Thoracic aorta (tissue), 2 donors: ENCODE data around the gene MCF2L2. TPM values are rescaled to one million over a fixed set of nuclear protein-coding genes. Genes with fewer than 3 reads are reported as not detected.

ENCODE experiments used
- ATAC-seq: fragments of 150-250 bp; one replicate; pipeline ENCODE4 v1.8.0; 2017; ENCODE audit warnings: low read depth; ENCODE audit not compliant: insufficient number of reproducible peaks, low FRiP score
- DNase-seq: peaks from one replicate; pipeline ENCODE4 v3.0.0-alpha.2; 2020; ENCODE audit warnings: low spot score
- H3K27ac ChIP-seq, 2 donors: fragments of 200-600 bp; sonication (generic); 1 replicate in 1 of 2; 2 replicates in 1 of 2; pipeline ENCODE4 v1.5.1; 2016; ENCODE audit warnings: mild to moderate bottlenecking in 2 of 2, moderate library complexity in 2 of 2
- H3K27me3 ChIP-seq: fragments of 200-600 bp; sonication (generic); replicated peaks from 2 replicates; pipeline ENCODE4 v1.6.0; 2016; ENCODE audit warnings: mild to moderate bottlenecking; ENCODE audit not compliant: insufficient read depth
- H3K36me3 ChIP-seq: fragments of 200-600 bp; sonication (generic); one replicate; pipeline ENCODE4 v1.5.1; 2016
- H3K4me1 ChIP-seq, 2 donors: fragments of 200-600 bp; sonication (generic); 1 replicate in 1 of 2; 2 replicates in 1 of 2; pipeline versions ENCODE4 v1.5.1 to v1.6.0; 2016; ENCODE audit warnings: low read depth in 2 of 2, mild to moderate bottlenecking in 1 of 2; ENCODE audit not compliant: control insufficient read depth in 1 of 2
- H3K4me3 ChIP-seq: fragments of 200-600 bp; sonication (generic); 2 replicates; pipeline ENCODE4 v1.5.1; 2016; ENCODE audit warnings: mild to moderate bottlenecking
- H3K9me3 ChIP-seq: fragments of 200-600 bp; sonication (generic); 2 replicates; pipeline ENCODE4 v1.5.1; 2016
- total RNA-seq, 2 donors: library from RNA; depleted of rRNA; stranded (reverse); fragments of >200 nt; gene quantifications; one replicate each; pipeline versions ENCODE4 v1.1.0 to v1.2.3, GENCODE V29; 2016
- TF ChIP-seq, protein P1 (sequence below): fragments of 200-600 bp; sonication (generic); IDR thresholded peaks from one replicate; pipeline ENCODE4 v1.5.1; 2019; ENCODE audit warnings: antibody characterized with exemption

The MCF2L2 gene
- total RNA-seq, 2 donors from 2014 or later = 0.85 to 1.5 TPM

DNA sequence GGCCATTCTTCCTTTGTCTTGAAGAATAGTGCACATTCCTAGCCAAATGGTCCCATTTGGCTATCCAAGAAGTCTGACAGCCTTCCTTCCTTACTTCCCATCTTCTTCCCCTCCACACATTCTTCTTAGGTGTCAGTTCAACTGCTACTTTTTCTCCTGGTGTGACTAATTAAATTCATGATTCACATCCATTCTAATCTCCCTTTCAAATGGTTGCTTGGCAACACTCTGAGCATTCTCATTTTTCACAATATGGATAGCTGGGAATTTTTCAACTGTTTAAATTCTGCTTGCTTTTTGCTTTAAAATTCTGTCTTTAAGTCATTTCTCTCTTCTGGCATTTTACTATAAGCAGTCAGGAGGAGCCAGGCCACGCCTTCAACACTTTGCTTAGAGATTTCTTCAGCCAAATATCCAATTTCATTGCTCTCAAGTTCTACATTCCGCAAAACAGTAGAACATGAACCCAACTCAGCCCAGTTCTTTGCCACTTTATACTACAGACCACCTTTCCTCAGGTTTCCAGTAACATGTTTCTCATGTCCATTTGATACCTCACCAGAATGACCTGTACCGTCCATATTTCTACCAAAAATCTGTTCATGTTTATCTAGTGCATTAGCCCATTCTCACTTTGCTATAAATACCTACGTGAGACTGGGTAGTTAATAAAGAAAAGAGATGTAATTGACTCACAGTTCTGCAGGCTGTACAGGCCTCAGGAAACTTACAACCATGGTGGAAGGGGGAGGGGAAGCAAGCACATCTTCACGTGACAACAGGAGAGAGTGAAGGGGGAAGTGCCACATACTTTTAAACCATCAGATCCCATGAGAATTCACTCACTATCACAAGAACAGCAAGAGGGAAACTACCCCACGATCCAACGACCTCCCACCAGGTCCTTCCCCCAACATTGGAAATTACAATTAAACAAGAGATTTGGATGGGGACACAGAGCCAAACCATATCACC lies 31.9 kb upstream of the MCF2L2 start:
- Histone ChIP-seq H3K4me3 (no peak overlapping the region), H3K27me3 (no peaks in the 10 kb centered on the region), H3K36me3 (no peaks in the 10 kb centered on the region), H3K9me3 (no peaks in the 10 kb centered on the region), H3K4me1 (no peaks in the 10 kb centered on the region), H3K27ac (no peak overlapping the region)
- TF ChIP-seq, protein P1, sequence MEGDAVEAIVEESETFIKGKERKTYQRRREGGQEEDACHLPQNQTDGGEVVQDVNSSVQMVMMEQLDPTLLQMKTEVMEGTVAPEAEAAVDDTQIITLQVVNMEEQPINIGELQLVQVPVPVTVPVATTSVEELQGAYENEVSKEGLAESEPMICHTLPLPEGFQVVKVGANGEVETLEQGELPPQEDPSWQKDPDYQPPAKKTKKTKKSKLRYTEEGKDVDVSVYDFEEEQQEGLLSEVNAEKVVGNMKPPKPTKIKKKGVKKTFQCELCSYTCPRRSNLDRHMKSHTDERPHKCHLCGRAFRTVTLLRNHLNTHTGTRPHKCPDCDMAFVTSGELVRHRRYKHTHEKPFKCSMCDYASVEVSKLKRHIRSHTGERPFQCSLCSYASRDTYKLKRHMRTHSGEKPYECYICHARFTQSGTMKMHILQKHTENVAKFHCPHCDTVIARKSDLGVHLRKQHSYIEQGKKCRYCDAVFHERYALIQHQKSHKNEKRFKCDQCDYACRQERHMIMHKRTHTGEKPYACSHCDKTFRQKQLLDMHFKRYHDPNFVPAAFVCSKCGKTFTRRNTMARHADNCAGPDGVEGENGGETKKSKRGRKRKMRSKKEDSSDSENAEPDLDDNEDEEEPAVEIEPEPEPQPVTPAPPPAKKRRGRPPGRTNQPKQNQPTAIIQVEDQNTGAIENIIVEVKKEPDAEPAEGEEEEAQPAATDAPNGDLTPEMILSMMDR = no peak
- DNase-seq = no peak
- ATAC-seq = no peak

DNA sequence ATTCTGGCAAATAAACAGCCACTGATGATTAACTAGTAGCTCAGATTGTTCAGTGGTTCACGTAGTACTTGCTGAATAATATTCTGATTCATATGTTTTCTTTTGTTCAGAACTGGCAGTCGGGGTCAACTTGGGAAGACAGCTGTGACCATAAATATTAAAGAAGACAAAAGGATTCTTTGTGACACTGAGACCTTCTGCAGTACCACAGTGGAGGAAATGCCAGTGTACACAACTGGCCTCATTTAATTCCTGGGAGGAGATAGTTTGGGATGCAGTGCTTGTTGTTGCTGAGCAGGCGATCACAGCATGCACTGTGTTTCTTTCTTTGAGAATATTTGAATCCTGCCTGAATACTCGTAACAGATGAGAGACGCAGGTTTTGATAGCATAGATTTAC lies 26.7 kb upstream of the MCF2L2 start:
- H3K9me3 ChIP-seq = no peaks in the 10 kb centered on the region
- H3K4me1 ChIP-seq = no peaks in the 10 kb centered on the region
- no peak for ATAC-seq
- H3K27me3 ChIP-seq = no peaks in the 10 kb centered on the region
- no peak overlapping the region for H3K27ac ChIP-seq
- no peaks in the 10 kb centered on the region for H3K36me3 ChIP-seq
- H3K4me3 ChIP-seq = no peak overlapping the region
- TF ChIP-seq, protein P1 = no peak
- no peak for DNase-seq

DNA sequence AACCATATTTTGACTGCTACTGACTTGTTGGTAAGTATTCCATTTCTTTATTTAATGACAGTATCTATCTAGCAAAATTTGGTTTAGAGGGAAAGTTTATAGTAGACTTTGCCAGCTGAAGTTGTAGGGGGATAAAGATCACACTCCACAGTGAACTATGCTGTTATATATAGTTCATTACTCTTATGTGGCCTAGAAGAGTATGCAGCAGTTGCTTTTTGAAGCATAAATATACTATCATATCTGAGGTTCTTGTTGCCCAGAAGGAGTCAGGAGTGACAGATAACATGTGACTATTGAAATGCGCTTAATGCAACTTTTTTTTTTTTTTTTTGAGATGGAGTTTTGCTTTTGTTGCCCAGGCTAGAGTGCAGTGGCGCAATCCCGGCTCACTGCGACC lies 25.6 kb upstream of the MCF2L2 start:
- Histone ChIP-seq H3K27me3 (no peaks in the 10 kb centered on the region), H3K9me3 (no peaks in the 10 kb centered on the region), H3K4me3 (no peak overlapping the region), H3K4me1 (peaks cover 0 to 10% of the 10 kb centered on the region in 2 donors), H3K36me3 (no peaks in the 10 kb centered on the region), H3K27ac (no peak overlapping the region)
- TF ChIP-seq, protein P1 = no peak
- DNase-seq (no peak), ATAC-seq (no peak)

DNA sequence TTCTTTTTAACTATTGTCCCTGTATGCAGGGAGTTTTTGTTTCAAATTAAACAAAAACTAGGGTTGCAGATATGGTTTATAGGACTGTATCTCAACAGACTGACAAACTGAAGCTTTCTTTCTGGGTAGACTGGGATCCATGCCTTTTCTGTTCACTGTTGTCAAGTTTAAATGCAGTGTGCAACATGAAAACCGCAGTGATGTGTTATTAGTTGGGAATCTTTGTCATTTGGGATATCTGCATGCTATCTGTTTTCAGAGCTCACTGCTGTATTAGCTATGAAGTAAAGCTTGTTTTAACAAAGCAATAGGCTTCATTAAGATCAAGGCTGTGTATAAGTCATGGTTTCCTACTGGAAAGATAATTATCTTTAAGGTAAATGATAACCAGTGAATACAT lies 21.4 kb upstream of the MCF2L2 start:
- H3K27ac ChIP-seq = no peak overlapping the region
- peaks cover 8 to 21% of the 10 kb centered on the region in 2 donors for H3K4me1 ChIP-seq
- DNase-seq = no peak
- ATAC-seq = no peak
- TF ChIP-seq, protein P1 = no peak
- no peak overlapping the region for H3K4me3 ChIP-seq
- no peaks in the 10 kb centered on the region for H3K36me3 ChIP-seq
- H3K9me3 ChIP-seq = no peaks in the 10 kb centered on the region
- no peaks in the 10 kb centered on the region for H3K27me3 ChIP-seq

DNA sequence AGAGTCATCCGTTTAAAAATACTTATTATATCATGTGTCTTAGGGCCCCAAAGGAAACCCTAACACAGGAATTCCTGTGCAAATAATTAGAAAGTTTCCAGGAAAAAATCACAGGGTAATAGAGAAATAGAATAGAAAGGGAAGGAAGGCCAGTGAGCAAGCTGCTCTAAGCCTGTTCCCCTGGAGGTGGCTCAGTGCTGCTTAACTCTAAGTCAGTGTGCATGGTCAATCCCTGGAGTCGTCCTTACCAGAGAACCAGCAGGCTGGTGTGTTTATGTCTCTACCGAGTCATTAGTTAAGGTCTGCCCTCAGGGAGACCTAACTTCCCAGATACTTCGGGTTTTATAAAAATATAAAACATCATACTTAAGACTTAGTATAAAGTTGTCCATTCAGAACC lies 21.0 kb upstream of the MCF2L2 start:
- no peak for ATAC-seq
- Histone ChIP-seq H3K36me3 (no peaks in the 10 kb centered on the region), H3K4me3 (no peak overlapping the region), H3K27ac (no peak overlapping the region), H3K4me1 (peaks cover 8 to 21% of the 10 kb centered on the region in 2 donors), H3K27me3 (no peaks in the 10 kb centered on the region), H3K9me3 (no peaks in the 10 kb centered on the region)
- DNase-seq = no peak
- TF ChIP-seq, protein P1 = no peak
